ENCODE measurements around the gene ZDHHC11.

DNA sequence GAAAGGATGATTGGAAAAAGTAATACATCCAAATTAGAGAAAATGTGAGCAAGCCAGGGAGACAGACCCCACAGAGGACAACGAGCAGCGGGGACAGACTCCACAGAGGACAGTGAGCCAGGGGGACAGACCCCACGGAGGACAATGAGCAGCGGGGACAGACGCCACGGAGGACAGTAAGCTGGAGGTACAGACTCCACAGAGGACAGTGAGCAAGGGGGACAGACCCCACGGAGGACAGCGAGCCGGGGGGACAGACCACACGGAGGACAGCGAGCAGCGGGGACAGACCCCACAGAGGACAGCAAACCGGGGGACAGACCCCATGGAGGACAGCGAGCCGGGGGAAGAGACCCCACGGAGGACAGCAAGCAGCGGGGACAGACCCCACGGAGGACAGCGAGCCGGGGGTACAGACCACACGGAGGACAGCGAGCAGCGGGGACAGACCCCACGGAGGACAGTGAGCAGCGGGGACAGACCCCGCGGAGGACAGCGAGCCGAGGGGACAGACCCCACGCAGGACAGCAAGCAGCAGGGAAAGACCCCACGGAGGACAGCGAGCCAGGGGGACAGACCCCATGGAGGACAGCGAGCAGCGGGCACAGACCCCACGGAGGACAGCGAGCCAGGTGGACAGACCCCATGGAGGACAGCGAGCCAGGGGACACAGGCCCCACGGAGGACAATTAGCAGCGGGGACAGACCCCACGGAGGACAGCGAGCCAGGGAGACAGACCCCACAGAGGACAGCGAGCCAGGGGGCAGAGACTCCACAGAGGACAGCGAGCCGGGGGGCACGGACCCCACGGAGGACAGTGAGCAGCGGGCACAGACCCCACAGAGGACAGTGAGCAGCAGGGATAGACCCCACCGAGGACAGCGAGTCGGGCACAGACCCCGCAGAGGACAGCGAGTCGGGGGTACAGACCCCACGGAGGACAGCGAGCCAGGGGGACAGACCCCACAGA is 1.9 kb upstream of the ZDHHC11 start:
- TF ChIP-seq POLR2A (IDR thresholded peaks at IDR 0.05) (no peak), CTCF (IDR thresholded peaks at IDR 0.05) (no peak)
